ENCODE measurements around the gene ARTN.

DNA sequence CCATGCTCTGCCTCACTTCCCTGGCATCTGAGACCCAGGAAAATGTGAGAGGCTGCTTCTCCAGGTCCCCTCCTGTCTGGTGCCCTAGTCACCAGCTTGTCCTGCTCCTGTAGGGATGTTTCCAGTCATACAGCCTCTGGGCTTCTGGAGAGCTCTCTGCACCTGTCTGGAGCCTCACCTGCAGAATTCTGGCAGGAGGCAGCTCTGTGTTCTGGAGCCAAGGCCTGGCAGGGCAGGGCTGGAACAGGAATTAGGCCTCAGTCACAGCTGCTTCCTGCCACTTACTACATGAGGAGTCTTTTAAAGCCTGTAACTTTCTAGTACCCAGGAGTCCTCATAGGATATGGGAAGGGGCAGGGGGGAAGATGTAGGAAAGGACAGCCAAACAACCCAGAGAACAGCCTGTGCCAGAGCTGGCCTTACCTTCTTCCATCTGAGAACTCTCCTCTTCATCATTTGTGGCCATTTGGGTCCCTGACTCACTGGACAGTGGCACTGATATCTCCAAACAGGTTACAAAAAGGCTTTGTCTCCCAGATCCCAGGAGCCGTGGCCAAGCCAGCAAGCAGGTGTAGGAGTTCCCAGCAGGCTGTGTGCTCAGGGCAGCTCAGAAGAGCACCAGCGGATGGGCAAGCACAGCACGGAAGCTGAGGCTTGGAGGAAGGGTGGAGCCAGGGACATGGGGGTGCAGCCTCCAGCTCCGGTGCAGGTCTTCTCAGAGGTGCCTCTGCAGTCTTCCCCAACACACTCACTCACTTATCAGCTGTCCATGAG, 31.4 kb upstream of the ARTN start:
- TF ChIP-seq, protein P1, sequence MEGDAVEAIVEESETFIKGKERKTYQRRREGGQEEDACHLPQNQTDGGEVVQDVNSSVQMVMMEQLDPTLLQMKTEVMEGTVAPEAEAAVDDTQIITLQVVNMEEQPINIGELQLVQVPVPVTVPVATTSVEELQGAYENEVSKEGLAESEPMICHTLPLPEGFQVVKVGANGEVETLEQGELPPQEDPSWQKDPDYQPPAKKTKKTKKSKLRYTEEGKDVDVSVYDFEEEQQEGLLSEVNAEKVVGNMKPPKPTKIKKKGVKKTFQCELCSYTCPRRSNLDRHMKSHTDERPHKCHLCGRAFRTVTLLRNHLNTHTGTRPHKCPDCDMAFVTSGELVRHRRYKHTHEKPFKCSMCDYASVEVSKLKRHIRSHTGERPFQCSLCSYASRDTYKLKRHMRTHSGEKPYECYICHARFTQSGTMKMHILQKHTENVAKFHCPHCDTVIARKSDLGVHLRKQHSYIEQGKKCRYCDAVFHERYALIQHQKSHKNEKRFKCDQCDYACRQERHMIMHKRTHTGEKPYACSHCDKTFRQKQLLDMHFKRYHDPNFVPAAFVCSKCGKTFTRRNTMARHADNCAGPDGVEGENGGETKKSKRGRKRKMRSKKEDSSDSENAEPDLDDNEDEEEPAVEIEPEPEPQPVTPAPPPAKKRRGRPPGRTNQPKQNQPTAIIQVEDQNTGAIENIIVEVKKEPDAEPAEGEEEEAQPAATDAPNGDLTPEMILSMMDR (conservative IDR thresholded peaks at IDR 0.05; ENCODE audit: low read length): no peak
- no peak for TF ChIP-seq EZH2phosphoT487 (IDR thresholded peaks at IDR 0.05; ENCODE audit: borderline replicate concordance)

Measured in Loucy (cell line).